ENCODE measurements around the gene RAB11A. TPM values are rescaled to one million over a fixed set of nuclear protein-coding genes. Genes with fewer than 3 reads are reported as not detected.

The RAB11A gene
- 98.2 and 104 TPM in 2 replicates for total RNA-seq

DNA sequence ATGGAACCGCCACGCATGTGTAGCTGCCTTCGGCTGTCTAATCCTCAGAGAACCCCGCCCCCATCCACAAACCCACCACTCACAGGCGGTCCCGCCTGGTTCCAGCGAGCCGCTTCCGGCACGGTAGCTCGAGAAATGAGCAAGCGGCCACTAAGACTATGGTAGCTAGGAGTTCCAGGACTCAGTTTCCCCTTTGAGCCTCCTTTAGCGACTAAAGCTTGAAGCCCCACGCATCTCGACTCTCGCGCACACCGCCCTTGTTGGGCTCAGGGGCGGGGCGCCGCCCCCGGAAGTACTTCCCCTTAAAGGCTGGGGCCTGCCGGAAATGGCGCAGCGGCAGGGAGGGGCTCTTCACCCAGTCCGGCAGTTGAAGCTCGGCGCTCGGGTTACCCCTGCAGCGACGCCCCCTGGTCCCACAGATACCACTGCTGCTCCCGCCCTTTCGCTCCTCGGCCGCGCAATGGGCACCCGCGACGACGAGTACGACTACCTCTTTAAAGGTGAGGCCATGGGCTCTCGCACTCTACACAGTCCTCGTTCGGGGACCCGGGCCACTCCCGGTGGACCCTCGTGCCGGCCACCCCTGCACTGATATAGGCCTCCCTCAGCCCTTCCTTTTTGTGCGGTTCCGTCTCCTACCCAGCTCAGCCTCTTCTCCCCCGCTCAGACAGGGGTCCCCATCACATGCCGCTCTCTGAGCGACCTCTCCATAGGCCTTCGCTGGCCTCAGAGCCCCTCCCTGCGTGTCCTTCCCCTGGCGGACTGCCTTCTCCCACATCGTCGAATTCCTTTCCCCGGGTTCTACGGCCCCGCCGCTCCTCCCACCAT is at the start of gene RAB11A:
RAB11A (plus strand) TSS at position 366 of the 828 bp plus-strand sequence; CDS start at position 461, 95 bp downstream.
- DNase-seq = peak; percentile 94
- TF ChIP-seq, protein P1, sequence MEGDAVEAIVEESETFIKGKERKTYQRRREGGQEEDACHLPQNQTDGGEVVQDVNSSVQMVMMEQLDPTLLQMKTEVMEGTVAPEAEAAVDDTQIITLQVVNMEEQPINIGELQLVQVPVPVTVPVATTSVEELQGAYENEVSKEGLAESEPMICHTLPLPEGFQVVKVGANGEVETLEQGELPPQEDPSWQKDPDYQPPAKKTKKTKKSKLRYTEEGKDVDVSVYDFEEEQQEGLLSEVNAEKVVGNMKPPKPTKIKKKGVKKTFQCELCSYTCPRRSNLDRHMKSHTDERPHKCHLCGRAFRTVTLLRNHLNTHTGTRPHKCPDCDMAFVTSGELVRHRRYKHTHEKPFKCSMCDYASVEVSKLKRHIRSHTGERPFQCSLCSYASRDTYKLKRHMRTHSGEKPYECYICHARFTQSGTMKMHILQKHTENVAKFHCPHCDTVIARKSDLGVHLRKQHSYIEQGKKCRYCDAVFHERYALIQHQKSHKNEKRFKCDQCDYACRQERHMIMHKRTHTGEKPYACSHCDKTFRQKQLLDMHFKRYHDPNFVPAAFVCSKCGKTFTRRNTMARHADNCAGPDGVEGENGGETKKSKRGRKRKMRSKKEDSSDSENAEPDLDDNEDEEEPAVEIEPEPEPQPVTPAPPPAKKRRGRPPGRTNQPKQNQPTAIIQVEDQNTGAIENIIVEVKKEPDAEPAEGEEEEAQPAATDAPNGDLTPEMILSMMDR (IDR thresholded peaks at IDR 0.05) = no peak
- Mint-ChIP-seq H3K27me3 (peaks cover 4% of the 10 kb centered on the region), H3K36me3 (ENCODE audit: low read depth) (peaks cover 17% of the 10 kb centered on the region), H3K27ac (peak within 1 kb of the TSS; percentile 97), H3K9me3 (no peaks in the 10 kb centered on the region), H3K4me3 (peak within 1 kb of the TSS; percentile 99), H3K4me1 (peaks cover 29% of the 10 kb centered on the region)
- intact Hi-C loops (cut with micrococcal nuclease) = loop anchor here (1.0 to 5.0 kb wide), 11 partner anchors 15 to 833 kb away; partner anchors contain the start of genes DENND4A, DIS3L, INTS14 and PARP16
- POLR2A ChIA-PET = interaction anchor here (0.5 to 3.4 kb wide), 43 partner anchors 10 to 735 kb away, joined by 3 to 68 read pairs (median 4); partner anchors contain the start of genes DENND4A, DPP8, INTS14 and PARP16
- CTCF ChIA-PET = interaction anchor here (0.6 to 2.4 kb wide), 18 partner anchors 9 to 322 kb away, joined by 3 to 13 read pairs (median 4); partner anchors contain the start of genes DENND4A and INTS14
- peak; percentile 94 for ATAC-seq (ENCODE audit: low read depth)

- H3K9me3 Mint-ChIP-seq = no peaks in the 10 kb centered on the region
- H3K4me3 Mint-ChIP-seq = peak overlapping the region; percentile 38
- intact Hi-C loops (cut with micrococcal nuclease) = loop anchor here (1.0 to 2.0 kb wide), 5 partner anchors 9 to 98 kb away; partner anchors contain the start of genes DENND4A and RAB11A
- ATAC-seq (ENCODE audit: low read depth) = peak; percentile 8
- DNase-seq = no peak
- H3K36me3 Mint-ChIP-seq (ENCODE audit: low read depth) = no peaks in the 10 kb centered on the region
- TF ChIP-seq, protein P1 (IDR thresholded peaks at IDR 0.05) = no peak
- H3K4me1 Mint-ChIP-seq = peaks cover 76% of the 10 kb centered on the region
- CTCF ChIA-PET = interaction anchor here (1.3 kb wide), 1 partner anchor 27 kb away, joined by 3 read pairs; the partner anchor contains the start of gene DENND4A
- H3K27me3 Mint-ChIP-seq = no peaks in the 10 kb centered on the region
- peak overlapping the region; percentile 95 for H3K27ac Mint-ChIP-seq
- POLR2A ChIA-PET = interaction anchor here (0.6 to 11.6 kb wide), 9 partner anchors 9 to 177 kb away, joined by 3 to 201 read pairs (median 5); partner anchors contain the start of genes DENND4A and RAB11A
Observed at GRCh38 chr15:65819563-65819960, 49.7 kb upstream of the RAB11A start.

DNA sequence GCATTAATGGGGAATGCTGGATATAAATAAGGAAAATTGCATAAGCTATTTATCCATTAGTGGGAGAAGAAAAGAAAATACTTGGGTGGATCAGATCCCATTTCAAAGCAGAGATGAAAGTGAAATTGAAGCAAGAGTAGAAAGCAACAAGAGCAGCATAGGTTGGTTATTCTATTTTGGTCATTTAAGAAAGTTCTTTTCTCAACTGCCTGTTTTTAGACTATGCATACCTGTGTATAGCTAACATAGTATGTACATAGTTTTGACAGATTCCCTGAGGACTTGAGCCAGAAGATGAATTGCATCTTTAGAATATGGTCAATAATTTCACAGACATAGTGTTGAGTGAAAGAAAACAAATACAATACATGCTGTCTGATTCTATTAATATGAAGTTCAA is 48.2 kb upstream of the RAB11A start:
- DNase-seq = no peak
- H3K4me3 Mint-ChIP-seq = peak overlapping the region; percentile 40
- ChIA-PET POLR2A (interaction anchor here (0.6 to 11.6 kb wide), 5 partner anchors 10 to 50 kb away, joined by 3 to 201 read pairs (median 8); partner anchors contain the start of genes DENND4A and RAB11A), CTCF (interaction anchor here (1.8 kb wide), 1 partner anchor 12 kb away, joined by 4 read pairs; no protein-coding TSS in a partner anchor)
- H3K9me3 Mint-ChIP-seq = no peaks in the 10 kb centered on the region
- intact Hi-C loops (cut with micrococcal nuclease) = no loop called here
- peaks cover 69% of the 10 kb centered on the region for H3K4me1 Mint-ChIP-seq
- H3K27ac Mint-ChIP-seq = peak overlapping the region; percentile 95
- H3K27me3 Mint-ChIP-seq = no peaks in the 10 kb centered on the region
- no peaks in the 10 kb centered on the region for H3K36me3 Mint-ChIP-seq (ENCODE audit: low read depth)
- ATAC-seq (ENCODE audit: low read depth) = no peak
- TF ChIP-seq, protein P1 (IDR thresholded peaks at IDR 0.05) = no peak

DNA sequence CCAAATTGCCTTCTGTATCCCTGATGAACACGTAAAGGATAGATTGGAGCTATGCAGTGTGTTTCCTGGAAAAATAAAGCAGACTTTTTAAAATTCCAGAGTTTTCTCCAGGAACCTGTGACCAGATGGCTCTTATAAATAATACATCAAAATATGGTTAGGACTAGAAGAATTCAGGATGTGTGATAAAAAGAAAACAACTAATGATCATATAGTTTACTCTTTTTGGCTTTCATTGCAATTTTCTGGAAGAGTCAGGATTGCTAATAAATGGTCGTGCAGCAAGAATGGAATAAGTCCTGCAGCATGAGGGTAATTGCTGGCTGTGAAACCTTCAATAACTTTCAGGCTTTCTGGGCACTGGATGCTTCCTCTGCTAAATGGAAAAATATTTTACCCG is 47.0 kb upstream of the RAB11A start:
- no peaks in the 10 kb centered on the region for H3K9me3 Mint-ChIP-seq
- H3K4me1 Mint-ChIP-seq = peaks cover 66% of the 10 kb centered on the region
- TF ChIP-seq, protein P1 (IDR thresholded peaks at IDR 0.05) = no peak
- DNase-seq (no peak), ATAC-seq (ENCODE audit: low read depth) (no peak)
- no peaks in the 10 kb centered on the region for H3K27me3 Mint-ChIP-seq
- H3K4me3 Mint-ChIP-seq = no peak overlapping the region
- intact Hi-C loops (cut with micrococcal nuclease) = no loop called here
- H3K27ac Mint-ChIP-seq = peak overlapping the region; percentile 50
- H3K36me3 Mint-ChIP-seq (ENCODE audit: low read depth) = no peaks in the 10 kb centered on the region
- ChIA-PET CTCF (no interaction called here), POLR2A (interaction anchor here (0.7 to 11.6 kb wide), 3 partner anchors 28 to 518 kb away, joined by 3 to 201 read pairs (median 7); partner anchors contain the start of genes DENND4A and RNU5B-1)
